ENCODE results near the gene NMBR.
"Not testable (repeated sequence)": the region's sequence is repeated elsewhere in the genome, so short reads cannot be mapped to it uniquely, and the experiment has no call there.

The NMBR gene

GRCh38 chr6:142048593-142048980 is 98.3 kb downstream of the NMBR start:
- no peak for DNase-seq

- no peak for DNase-seq
Observed at GRCh38 chr6:142047934-142048592, 98.9 kb downstream of the NMBR start.

GRCh38 chr6:142045380-142046278 is 101.3 kb downstream of the NMBR start:
- DNase-seq: no peak

- DNase-seq: no peak
Observed at GRCh38 chr6:142035890-142036289, 111.0 kb downstream of the NMBR start.

GRCh38 chr6:142031035-142031434 is 115.9 kb downstream of the NMBR start:
- no peak for DNase-seq

GRCh38 chr6:142030115-142030619 is 116.8 kb downstream of the NMBR start:
- DNase-seq: no peak

GRCh38 chr6:142028527-142028926 is 118.4 kb downstream of the NMBR start:
- DNase-seq: no peak

- DNase-seq: not testable (repeated sequence)
Observed at GRCh38 chr6:142027804-142028203, 119.1 kb downstream of the NMBR start.

GRCh38 chr6:142027074-142027473 is 119.8 kb downstream of the NMBR start:
- no peak for DNase-seq

GRCh38 chr6:142026471-142026870 is 120.5 kb downstream of the NMBR start:
- no peak for DNase-seq

Data from NCI-H2081 treated with DMSO at 0.1 percent for 48 hours (cell line).